RPMI7951 (cell line): ENCODE measurements around the gene KCND2. TPM values are rescaled to one million over a fixed set of nuclear protein-coding genes. Genes with fewer than 3 reads are reported as not detected.
"Not testable (repeated sequence)": the region's sequence is repeated elsewhere in the genome, so short reads cannot be mapped to it uniquely, and the experiment has no call there.

Source experiments
- DNase-seq: peaks from one replicate; pipeline ENCODE4 v3.0.0-alpha.2; 2012; ENCODE audit warnings: low read depth
- total RNA-seq: library from RNA; depleted of rRNA; stranded (reverse); fragments of >200 nt; shearing (Covaris generic); gene quantifications from 2 replicates; pipeline ENCODE4 v1.2.3, GENCODE V29; 2014

Gene KCND2
- total RNA-seq, 1 experiment from 2014 or later, result not detected

DNA sequence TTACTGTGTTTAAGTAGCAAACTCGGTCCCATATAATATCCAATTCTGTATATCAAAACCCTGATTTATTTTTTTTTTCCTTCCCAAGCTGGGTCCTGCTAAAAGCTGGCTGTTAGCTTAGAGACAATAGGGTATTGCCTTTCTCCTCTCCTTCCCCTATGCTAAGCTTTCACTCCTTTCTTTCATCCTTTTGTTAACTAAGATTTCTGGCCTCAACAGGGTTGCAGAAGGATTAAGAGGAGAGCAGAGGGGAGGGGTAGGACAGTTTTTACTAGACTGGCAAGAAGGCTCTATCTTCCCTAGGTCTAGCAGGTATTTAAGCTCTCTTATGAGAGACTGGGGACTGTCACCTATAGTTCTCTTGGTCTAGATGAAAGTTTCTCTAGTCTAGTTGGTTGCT lies 229.2 kb downstream of the KCND2 start:
- no peak for DNase-seq

DNA sequence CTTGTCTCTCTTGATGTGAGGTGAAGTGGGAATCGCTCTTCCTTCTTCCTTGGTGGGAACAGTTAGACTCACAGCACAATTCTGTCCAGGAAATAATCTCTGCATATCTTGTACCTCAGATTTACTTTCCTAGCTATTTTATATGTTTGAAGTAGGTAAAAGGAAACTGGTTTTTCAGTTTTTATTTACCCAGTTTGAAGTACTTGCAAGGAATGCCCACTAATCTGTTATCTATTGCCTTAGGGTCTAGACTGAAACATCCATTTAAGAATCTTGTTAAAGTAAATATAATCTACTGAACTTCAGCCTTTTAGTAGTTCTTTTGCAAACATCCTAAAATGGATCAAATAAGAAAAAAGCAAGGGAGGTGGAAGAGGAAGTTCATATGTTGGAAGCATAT lies 229.8 kb downstream of the KCND2 start:
- no peak for DNase-seq

DNA sequence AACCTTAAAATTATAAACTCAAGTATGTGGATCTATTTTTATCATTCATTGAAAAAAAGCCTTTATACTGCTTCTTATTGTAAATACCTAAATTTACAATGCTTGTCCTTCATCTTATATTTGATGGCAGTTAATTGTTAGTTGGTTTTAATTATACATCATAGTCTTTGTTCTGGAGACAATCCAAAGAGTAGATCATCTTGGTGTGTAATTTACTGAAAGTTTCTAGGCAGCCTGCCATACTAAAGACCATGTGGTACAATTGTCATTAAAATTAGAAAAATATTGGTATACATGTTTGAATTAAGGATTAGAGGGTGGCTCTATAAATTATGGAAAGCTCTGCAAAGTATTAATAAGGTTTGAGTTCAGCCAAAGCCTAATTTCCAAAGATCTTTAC lies 231.4 kb downstream of the KCND2 start:
- DNase-seq, result no peak

DNA sequence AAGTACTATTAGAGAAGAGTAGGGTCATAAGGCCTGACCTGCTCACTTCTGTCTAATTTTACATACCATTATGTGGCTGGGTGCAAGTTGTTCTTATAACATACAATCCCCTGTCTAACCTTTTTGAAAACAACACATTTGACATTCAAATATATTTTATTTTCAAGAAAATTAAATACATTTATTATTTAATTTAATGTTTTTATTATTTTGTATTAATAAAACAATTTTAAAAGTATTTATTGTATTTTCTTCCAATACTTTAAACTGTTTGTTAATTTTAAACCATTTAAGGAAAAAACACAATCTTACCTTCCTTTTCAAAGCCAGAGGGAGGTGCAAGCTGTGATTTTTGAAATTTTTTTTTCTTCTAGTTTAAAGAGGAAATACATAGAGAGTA lies 232.8 kb downstream of the KCND2 start:
- DNase-seq, result no peak

DNA sequence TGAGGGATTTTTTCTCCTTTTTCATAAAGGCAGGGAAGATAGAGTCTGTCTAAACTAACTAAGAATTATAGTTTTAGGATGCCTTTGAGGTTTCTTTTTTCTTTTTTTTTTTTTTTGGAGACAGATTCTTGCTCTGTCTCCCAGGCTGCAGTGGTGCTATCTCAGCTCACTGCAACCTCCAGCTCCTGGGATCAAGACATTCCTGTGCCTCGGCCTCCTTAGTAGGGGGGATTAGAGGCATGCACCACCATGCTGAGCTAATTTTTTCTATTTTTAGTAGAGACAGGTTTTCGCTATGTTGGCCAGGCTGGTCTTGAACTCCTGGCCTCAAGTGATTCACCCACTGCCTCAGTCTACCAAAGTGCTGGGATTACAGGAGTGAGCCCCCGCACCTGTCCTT lies 239.7 kb downstream of the KCND2 start:
- no peak for DNase-seq

DNA sequence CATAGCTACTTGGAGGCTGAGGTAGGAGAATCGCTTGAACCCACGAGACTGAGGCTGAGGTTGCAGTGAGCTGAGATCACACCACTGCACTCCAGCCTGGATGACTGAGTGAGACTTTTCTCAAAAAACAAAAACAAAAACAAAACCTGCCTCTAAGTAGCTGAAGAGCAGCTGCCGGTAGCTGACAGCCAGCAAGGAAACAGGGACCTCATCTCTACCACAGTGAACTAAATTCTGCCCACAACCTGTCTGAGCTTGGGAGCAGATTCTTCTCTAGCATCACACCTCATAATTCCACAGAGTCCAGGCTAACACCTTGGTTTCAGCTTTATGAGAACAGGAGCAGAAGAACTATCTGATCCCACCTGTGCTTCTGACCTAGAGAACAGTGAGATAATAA lies 246.2 kb downstream of the KCND2 start:
- no peak for DNase-seq

DNA sequence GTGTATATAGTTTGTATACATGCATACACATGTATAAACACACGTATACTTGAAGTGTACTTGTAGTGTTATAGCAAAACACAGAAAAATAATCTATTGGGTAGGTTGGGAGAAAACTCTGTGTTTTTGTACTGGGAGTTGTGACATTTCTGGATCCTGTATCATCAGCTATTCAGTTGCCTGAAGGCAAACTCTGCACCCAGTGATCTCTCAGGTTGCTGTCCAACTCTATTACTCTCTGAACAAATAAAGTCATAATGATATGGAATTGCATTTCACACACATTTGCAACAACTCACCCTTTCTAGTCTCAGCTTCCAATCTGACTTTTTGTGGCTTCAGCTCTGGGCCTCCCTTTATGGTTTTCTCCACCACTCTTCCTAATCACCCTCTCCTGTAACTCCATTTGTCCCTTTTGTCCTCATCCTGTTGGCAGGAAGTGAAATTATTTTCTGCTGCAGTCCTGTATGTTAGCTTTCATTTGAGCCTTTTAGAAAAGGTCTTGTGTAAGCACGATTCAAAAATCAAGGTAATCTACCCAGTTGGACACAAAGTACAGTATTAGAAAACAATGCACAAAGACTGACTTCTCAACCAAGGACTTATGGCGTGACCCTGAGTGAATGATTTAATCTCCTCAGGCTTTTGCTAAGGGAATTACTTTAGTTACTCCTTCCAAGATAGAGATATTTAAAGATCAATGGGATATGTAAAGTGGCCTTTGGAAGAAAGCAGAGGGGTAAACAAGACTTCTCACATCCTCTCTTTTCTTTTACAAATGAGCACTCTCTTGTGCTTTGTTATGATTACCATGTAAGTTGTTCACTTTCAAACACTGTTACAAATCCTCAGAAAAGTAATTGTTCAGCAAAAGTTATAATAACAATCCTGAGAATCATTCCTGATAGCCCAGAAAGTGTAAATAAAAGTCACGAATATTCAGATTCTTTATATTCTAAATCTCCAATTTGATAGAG lies 249.1 kb downstream of the KCND2 start:
- DNase-seq, result no peak

DNA sequence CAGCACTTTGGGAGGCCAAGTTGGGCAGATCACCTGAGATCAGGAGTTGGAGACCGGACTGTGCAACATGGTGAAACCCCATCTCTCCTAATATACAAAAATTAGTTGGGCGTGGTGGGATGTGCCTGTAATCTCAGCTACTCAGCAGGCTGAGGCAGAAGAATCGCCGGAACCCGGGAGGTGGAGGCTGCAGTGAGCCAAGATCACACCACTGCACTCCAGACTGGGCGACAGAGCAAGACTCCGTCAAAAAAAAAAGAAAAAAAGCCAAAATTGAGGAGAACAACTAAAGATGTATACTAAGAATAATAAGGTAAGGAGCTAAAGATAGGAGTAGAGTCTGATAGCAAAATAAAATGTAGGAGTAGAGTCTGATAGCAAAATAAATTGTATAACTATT lies 251.0 kb downstream of the KCND2 start:
- no peak for DNase-seq

DNA sequence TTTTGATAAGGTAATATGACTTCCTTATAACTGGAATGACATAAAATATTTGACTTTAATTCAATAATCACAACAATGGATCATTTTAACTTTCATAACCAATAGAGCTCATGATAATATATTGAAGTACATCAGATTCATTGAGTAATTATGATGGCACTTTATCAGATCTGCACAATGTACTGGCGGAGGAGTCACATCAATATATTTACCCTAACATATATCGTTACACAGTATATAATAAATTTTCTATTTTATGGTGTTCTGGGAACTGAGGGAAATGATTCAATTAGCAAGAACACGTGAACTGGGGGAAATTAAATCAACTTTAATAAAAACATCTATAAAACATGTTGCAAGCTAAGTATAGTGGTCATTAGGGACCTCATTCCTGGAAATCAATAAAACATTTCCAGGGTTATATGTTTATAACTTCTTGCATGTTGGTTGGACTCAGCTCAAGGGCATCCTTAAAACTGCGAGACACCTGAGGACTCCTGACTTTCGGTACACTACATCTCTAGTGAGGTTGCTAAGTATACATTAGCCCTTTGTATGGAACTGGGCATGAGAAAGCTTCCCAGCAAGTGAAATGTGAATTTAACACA lies 254.0 kb downstream of the KCND2 start:
- no peak for DNase-seq

DNA sequence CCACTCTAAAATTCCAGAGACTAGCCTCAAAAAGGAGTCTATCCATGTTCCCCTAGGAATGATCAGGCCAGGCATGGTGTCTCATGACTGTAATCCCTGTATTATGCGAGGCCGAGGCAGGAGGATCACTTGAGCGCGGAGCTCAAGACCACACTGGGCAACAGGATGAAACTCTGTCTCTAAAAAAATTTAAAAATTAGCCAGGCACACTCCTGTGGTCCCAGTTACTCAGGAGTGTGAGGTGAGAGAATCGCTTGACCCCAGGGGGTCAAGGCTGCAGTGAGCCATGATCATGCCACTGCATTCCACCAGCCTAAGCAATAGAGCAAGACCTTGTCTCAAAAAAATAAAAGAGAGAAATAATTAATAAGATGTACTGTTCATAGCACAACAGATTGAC lies 256.8 kb downstream of the KCND2 start:
- DNase-seq, result no peak

DNA sequence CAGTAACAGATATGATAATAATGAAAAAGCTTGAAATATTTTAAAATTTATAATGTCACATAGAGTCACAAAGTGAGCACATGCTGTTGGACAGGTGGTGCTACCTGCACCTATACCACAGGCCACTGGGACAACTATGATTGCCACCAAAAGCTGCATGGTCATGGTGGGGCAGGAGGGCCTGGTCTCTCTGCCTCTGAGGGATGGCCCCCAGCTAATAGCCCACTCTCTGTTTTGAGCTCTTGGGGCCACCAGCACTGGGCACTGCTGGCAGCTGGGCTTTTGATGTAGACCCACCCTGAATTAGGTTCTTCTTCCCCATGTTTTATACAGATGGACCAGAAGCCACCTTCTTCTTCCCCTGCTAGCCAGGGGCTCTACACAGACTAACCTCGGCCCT lies 265.4 kb downstream of the KCND2 start:
- no peak for DNase-seq

DNA sequence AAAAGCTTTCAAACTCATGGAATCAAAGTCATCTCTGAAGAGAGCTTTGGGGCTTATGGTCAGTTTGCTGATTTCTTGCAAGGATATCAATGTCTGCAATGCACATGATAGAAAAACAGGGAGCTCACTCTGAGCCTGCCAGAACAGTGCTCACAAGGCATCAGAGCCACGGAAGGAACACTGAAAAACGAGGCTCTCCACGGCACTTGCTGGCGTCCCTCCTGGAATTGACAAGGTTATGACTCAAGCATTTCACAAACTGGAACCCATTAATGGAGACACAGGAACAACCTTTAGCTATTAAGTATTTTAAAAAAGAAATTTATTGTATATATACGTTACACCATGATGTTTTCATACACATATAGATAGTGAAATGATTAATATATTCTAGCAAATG lies 266.3 kb downstream of the KCND2 start:
- no peak for DNase-seq

DNA sequence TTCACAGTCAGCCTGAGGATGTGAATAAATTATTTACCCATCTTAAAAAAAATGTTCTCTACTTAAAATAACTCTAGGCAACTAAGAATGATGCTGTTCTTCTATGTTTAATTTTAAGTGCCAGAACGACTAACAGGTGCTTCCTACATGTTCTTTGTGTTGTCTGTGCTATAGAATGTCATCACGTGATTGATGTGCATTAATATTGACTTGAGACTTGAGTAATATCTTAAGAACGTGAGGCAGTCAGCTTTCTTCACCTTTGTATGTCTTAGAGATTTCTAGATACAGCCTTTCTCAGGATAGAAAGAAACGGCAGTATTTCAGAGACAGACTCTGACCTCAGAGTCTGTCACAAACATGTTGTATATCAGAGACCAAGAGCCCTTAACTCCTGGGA lies 274.6 kb downstream of the KCND2 start:
- DNase-seq, result no peak

DNA sequence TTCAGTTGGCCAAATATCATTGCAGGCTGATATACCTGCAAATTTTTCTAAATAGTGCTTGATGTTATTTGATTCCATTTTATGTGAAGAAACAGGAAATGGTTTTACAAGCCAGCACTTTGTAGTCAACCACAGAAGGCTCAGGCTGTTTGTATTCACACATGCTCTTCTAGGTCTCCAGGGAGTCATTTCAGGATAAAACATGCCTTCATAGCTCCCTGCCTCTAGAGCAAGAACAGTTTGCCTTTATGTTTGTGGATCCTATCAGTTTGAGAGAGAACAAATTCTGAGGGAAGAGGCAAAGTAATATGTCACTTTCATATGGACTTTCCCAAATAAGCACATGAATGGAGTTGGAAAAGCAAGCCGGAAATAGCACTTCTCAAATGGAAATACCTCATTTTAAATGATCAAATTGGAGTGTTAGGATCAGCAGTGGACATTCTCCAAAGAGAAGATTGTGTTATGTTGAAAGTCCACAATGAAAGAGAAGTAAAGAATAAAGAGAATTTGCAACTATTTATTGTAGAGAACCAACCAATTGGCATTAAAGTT lies 277.6 kb downstream of the KCND2 start:
- no peak for DNase-seq

DNA sequence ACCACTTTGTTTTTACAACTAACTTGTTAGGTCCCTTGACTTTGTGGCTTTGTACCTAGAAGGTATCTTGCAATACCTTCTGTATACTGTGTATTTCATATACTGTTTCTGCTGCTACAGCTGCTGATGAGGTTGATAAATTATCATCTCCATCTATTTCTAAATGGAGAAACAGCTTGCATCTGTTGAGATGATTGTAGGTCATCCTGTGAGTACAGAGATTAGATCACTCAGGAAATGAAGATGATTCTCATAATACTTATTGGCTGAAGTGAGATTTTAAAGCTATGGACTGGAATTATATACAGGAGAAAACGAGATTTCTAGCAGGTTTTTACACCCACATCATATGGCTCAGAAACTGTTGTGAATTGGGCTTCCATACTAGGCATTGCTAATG lies 280.5 kb downstream of the KCND2 start:
- no peak for DNase-seq

DNA sequence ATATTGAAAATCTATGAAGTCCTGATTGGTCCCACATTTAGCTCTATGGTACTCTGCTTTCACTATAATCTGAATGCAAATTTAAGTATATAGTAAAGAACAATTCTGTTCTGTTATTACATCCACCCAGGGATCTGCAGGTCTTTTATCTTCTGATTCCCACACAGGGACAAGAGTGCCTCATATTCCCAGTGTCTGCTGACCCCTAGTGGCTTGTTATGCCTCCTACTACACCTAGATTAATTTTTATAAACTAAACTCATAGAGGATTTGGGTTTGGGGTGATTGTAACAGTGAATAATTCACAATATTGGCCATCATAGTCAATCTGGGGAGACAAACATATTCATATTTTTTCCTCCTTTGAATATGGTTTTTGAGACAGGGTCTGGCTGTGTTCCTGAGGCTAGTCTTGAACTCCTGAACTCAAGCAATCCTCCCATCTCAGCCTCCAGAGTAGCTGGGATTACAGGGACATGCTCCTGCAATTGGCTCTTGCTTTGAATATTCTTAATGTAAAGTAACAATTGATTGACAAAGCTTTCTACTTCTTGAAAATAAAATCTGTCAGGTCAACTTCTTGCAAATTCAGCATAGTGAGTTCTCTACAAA lies 282.1 kb downstream of the KCND2 start:
- peak; percentile 45 for DNase-seq

DNA sequence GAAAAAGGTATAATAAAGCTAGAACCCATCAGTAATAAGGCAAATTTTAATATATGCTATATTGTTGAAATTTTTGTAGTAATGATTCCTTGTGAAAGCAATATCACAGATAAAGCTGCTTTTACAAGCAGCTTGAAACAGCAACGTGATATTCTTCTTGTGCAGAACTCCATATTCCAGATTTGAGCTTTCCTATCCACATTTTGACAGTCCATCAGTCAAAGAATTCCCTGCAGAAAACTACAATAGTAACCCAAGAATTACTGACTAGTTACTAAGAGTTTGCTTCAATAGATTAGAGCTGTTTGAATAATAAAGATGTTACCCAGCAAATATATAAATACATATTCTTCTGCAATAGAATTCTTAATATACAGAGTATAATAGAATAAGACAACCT lies 291.2 kb downstream of the KCND2 start:
- no peak for DNase-seq

DNA sequence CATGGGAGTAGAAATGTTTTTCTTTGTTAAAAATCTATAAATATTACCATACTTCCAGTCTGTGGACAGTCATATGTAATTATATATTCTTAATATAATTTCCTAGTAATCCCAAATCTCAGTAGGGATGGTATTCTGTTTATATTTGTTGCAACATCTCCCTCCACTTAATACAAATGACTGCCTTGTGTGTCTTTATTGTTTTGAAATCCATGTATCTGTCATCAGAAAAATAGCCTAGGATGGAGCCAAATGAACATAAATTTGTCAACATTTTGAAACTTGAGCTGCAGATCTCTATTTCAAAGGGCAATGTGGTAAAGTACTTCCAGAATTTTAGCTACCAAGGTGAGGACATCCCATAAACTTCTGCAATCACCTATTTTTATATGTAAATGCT lies 294.2 kb downstream of the KCND2 start:
- no peak for DNase-seq

DNA sequence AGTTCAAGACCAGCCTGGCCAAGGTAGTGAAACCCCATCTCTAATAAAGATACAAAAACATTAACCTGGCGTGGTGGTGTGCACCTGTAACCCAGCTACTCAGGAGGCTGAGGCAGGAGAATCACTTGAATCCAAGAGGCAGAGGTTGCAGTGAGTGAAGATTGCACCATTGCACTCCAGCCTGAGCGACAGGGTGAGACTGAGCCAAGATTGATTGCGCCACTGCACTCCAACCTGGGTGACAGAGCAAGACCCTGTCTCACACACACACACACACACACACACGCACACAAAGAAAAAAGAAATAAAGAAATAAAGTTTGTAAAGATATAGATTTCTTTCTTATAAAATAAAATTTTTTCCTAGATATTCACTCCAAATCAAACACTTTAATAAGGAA lies 305.7 kb downstream of the KCND2 start:
- DNase-seq, result not testable (repeated sequence)

DNA sequence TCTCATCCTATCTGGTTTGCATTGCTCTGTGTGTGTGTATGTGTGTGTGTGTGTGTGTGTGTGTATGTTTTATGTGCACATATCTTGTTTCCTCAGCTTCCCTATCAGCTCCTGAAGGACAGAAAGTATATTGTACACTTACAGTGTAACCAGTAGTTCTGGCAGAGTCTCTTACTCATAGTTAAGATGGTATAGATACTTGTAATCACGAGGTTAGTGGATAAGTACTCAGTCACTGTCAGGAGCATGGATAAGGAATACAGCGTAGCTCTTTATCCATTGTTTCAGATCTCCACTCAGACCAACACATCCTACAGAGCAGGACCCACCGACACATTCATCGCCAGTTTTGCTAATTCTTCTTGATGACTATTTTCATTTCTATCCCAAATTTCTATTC lies 309.9 kb downstream of the KCND2 start:
- no peak for DNase-seq

DNA sequence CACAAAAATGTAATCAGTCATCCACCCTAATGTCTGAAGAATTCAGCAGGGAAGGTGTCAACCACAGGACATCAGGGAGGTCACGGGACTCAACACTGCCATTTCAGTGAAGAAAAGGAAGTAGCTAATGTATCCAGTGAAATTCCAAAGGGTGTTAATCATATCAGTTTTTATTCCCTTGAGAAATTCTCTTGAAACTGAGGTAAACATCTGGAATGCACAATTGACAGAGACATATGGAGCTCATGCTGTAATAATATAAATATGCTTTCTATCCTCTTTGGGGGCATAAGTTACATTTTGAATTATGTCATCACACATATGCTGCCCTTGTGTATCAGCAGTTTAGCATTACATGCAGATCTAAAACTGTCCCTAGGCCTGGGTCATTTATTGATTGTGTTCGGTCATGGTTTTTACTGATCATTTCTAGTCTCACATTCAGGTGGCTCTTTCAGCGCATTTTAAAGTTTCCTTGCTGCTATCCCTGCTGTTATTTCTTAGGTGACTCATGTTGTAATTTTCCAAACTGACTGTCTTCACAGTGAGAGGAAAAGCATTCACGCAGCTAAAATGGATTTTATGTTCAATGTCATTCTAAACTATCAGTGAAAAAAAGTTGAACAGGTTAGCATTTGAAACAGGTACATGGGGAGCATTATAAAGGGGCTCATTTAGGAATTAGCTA lies 311.1 kb downstream of the KCND2 start:
- peak; percentile 16 for DNase-seq

DNA sequence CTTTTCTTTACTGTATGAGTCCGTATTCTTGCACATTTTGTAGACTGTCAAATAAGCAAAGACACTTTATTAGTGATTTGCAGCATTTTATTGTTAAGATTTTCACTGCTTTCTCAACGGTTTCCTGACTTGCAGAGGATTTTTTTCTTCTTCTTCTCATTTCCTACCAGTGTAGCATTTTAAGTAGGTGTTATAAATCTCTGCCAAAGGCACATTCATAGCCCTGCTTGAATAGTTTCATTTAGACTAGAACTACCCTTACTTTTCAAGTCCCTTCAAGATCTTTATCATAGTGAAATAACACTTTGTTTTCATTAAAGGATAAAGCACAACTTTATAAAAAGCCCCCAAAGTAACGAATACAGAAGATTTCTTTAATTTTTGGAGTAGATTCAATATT lies 313.6 kb downstream of the KCND2 start:
- no peak for DNase-seq
